A549 (cell line): ENCODE data around the gene FOXP1. TPM values are rescaled to one million over a fixed set of nuclear protein-coding genes. Genes with fewer than 3 reads are reported as not detected.

ENCODE experiments used
- ATAC-seq, 2 experiments: fragments of 200-7000 bp in 1 of 2; fragments of >200 bp in 1 of 2; cut with Nextera tagmentation in 1 of 2; cut with Tn5 transposase in 1 of 2; 3 replicates each; pipeline versions ENCODE4 v1.8.0 to v1.9.1; 2018 to 2020; ENCODE audit warnings: mild to moderate bottlenecking in 1 of 2, moderate library complexity in 1 of 2
- CTCF ChIA-PET: fragments of 300-600 bp; sonication (Branson Sonifier 250); formaldehyde crosslinking; extraction: SDS; loops from one replicate; lab custom pipeline; 2021; ENCODE audit warnings: antibody characterized with exemption, inconsistent platforms; lab: Yijun Ruan, JAX
- POLR2A ChIA-PET: fragments of 350-600 bp; formaldehyde crosslinking; extraction: SDS; loops from one replicate; lab custom pipeline; 2021; ENCODE audit warnings: antibody characterized with exemption, inconsistent platforms; lab: Yijun Ruan, JAX
- DNase-seq, 2 experiments: peaks; one replicate each; pipeline versions ENCODE4 v3.0.0 to v3.0.0-alpha.2; 2011 to 2016; ENCODE audit warnings: low read depth in 1 of 2, low spot score in 1 of 2
- FAIRE-seq: peaks from 2 replicates; lab custom pipeline; 2011; peaks lifted over from hg19 to GRCh38; lab: Jason Lieb, UNC
- H3K27ac ChIP-seq, 2 experiments: fragments of >200 bp; sonication (Bioruptor Twin); formaldehyde crosslinking; 3 replicates each; pipeline ENCODE4 v1.5.1; 2016 to 2017
- H3K4me1 ChIP-seq: fragments of >200 bp; sonication (Bioruptor Twin); formaldehyde crosslinking; 3 replicates; pipeline ENCODE4 v1.6.1; 2016
- H3K4me2 ChIP-seq: fragments of >200 bp; sonication (Bioruptor Twin); formaldehyde crosslinking; 3 replicates; pipeline ENCODE4 v1.6.1; 2016
- H3K4me3 ChIP-seq: fragments of >200 bp; sonication (Bioruptor Twin); formaldehyde crosslinking; 3 replicates; pipeline ENCODE4 v1.5.1; 2016
- H3K9me3 ChIP-seq: fragments of >200 bp; sonication (Bioruptor Twin); formaldehyde crosslinking; 3 replicates; pipeline ENCODE4 v1.6.1; 2016
- BHLHE40 ChIP-seq: IDR thresholded peaks from 2 replicates; pipeline ENCODE4 v1.6.1; 2012; ENCODE audit warnings: low read depth, low read length, inconsistent platforms
- CEBPB ChIP-seq, 2 experiments: fragments of >200 bp in 1 of 2; sonication (Bioruptor Twin) in 1 of 2; formaldehyde crosslinking in 1 of 2; IDR thresholded peaks; 2 replicates each; pipeline ENCODE4 v1.6.1; 2012 to 2016
- CHD2 ChIP-seq: fragments of 150-350 bp; IDR thresholded peaks from 2 replicates; pipeline ENCODE4 v1.6.1; 2014; ENCODE audit warnings: low read length; ENCODE audit not compliant: partially characterized antibody
- ELK1 ChIP-seq: fragments of 150-350 bp; IDR thresholded peaks from 2 replicates; pipeline ENCODE4 v1.6.1; 2014; ENCODE audit warnings: low read depth, mild to moderate bottlenecking, low read length
- ESRRA ChIP-seq: fragments of 150-350 bp; IDR thresholded peaks from 2 replicates; pipeline ENCODE4 v1.6.1; 2014; ENCODE audit warnings: mild to moderate bottlenecking, low read length, borderline replicate concordance
- FOSL2 ChIP-seq, 2 experiments: fragments of 450-650 bp in 1 of 2; fragments of >200 bp in 1 of 2; sonication (Bioruptor Twin) in 1 of 2; formaldehyde crosslinking; IDR thresholded peaks; 2 replicates each; pipeline versions ENCODE4 v1.5.0 to v1.6.1; 2016 to 2020; ENCODE audit warnings: mild to moderate bottlenecking in 1 of 2, moderate library complexity in 1 of 2
- HEYL ChIP-seq: fragments of 250-450 bp; sonication (Bioruptor Pico); IDR thresholded peaks from 2 replicates; pipeline ENCODE4 v1.8.0; 2021; ENCODE audit warnings: mild to moderate bottlenecking, moderate library complexity
- HOXB13 ChIP-seq: fragments of 250-450 bp; sonication (Bioruptor Pico); IDR thresholded peaks from 2 replicates; pipeline ENCODE4 v1.5.0; 2020; ENCODE audit warnings: low read depth, mild to moderate bottlenecking, moderate library complexity
- HOXB5 ChIP-seq: fragments of 250-450 bp; sonication (Bioruptor Pico); IDR thresholded peaks from 2 replicates; pipeline ENCODE4 v1.5.0; 2020; ENCODE audit warnings: mild to moderate bottlenecking, moderate library complexity
- JUNB ChIP-seq: fragments of >200 bp; sonication (Bioruptor Twin); formaldehyde crosslinking; IDR thresholded peaks from 2 replicates; pipeline ENCODE4 v1.6.1; 2016
- MAX ChIP-seq: IDR thresholded peaks from 2 replicates; pipeline ENCODE4 v1.6.1; 2012
- MYC ChIP-seq: IDR thresholded peaks from 2 replicates; pipeline ENCODE4 v1.6.1; 2012; ENCODE audit warnings: mild to moderate bottlenecking, inconsistent platforms, low read length, improper control_type of control experiment, borderline replicate concordance
- SREBF2 ChIP-seq: fragments of 450-650 bp; IDR thresholded peaks from 2 replicates; pipeline ENCODE4 v1.6.1; 2014; ENCODE audit warnings: mild to moderate bottlenecking, moderate library complexity
- ZC3H11A ChIP-seq: fragments of 450-650 bp; IDR thresholded peaks from 2 replicates; pipeline ENCODE4 v1.6.1; 2014; ENCODE audit warnings: antibody characterized with exemption, mild to moderate bottlenecking
- ZNF302 ChIP-seq: fragments of 250-450 bp; sonication (Bioruptor Pico); IDR thresholded peaks from 2 replicates; pipeline ENCODE4 v1.9.0; 2021; ENCODE audit warnings: inconsistent platforms, mild to moderate bottlenecking, moderate library complexity
- WGBS: methylation state at CpG from one replicate; pipeline ENCODE4 v1.1.6; 2017; ENCODE audit errors: missing lambda C conversion rate; 5-methylcytosine and 5-hydroxymethylcytosine counted together
- polyA plus RNA-seq, 4 experiments: library from polyadenylated mRNA; depleted of rRNA in 3 of 4; stranded (reverse); fragments of >200 nt; fragmentation: RNase III in 1 of 4; extraction: RNeasy Plus Mini Kit Qiagen cat#74134 plus additional on column Dnase treatment in 1 of 4; gene quantifications; 2 replicates in 3 of 4; 3 replicates in 1 of 4; pipeline ENCODE4 v1.2.3, GENCODE V29; 2011 to 2017
- TF ChIP-seq, protein P1 (sequence below): fragments of >200 bp; sonication (Bioruptor Twin); formaldehyde crosslinking; IDR thresholded peaks from 2 replicates; pipeline ENCODE4 v1.6.1; 2016
- TF ChIP-seq, protein P2 (sequence below): fragments of 250-450 bp; sonication (Bioruptor Pico); IDR thresholded peaks from 2 replicates; pipeline ENCODE4 v1.5.0; 2020; ENCODE audit warnings: low read depth, mild to moderate bottlenecking, moderate library complexity

FOXP1 gene
- polyA plus RNA-seq, 2 of the 4 experiments (the other 2 are of a cell fraction), result 12.8 to 13.9 TPM

DNA sequence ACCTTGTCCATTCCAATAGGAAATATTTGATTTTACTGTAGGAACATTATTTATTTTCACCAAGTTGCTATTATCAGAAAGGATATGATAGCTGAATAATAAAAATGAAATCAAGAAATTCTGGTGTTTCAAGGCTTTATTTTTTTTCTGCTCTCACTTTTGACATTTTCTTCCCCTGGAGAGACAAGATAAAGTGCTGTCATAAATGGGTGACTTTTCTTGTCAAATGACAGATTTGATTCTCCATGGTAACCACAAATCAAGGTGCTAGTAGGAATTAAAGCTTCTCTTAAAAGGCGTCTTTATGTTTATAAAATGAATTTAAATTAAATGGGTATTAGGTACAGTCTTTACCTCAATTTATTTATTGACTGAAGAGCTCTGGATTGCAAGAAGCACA is 124.6 kb downstream of the FOXP1 start (continued):
- TF ChIP-seq ZC3H11A (no peak), HEYL (CRISPR knock-in tag) (no peak), JUNB (no peak), SREBF2 (no peak), CHD2 (no peak), BHLHE40 (no peak), MYC (no peak)
- TF ChIP-seq, protein P1, sequence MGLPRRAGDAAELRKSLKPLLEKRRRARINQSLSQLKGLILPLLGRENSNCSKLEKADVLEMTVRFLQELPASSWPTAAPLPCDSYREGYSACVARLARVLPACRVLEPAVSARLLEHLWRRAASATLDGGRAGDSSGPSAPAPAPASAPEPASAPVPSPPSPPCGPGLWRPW, result no peak
- TF ChIP-seq, protein P2, sequence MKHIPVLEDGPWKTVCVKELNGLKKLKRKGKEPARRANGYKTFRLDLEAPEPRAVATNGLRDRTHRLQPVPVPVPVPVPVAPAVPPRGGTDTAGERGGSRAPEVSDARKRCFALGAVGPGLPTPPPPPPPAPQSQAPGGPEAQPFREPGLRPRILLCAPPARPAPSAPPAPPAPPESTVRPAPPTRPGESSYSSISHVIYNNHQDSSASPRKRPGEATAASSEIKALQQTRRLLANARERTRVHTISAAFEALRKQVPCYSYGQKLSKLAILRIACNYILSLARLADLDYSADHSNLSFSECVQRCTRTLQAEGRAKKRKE (CRISPR knock-in tag), result no peak

GRCh38 chr3:71456826-71457225 is 126.7 kb downstream of the FOXP1 start:
- no peak for FAIRE-seq
- DNase-seq, result no peak
- ChIA-PET POLR2A (no interaction called here), CTCF (no interaction called here)
- H3K4me2 ChIP-seq, result peak overlapping the region; percentile 17; the same call in 2 of the 3 replicates
- 43% methylated on average over 1 of the region's 1 CpG for WGBS
- H3K4me3 ChIP-seq, result no peak overlapping the region
- no peak for ATAC-seq
- no peaks in the 10 kb centered on the region for H3K9me3 ChIP-seq
- H3K4me1 ChIP-seq, result peaks cover 9% of the 10 kb centered on the region
- TF ChIP-seq HOXB13 (CRISPR knock-in tag) (no peak), BHLHE40 (no peak), ZNF302 (no peak), FOSL2 (IDR thresholded peaks at IDR 0.05) (no peak), FOSL2 (CRISPR knock-in tag; IDR thresholded peaks at IDR 0.05) (no peak), ESRRA (no peak)
- no peak overlapping the region for H3K27ac ChIP-seq

DNA sequence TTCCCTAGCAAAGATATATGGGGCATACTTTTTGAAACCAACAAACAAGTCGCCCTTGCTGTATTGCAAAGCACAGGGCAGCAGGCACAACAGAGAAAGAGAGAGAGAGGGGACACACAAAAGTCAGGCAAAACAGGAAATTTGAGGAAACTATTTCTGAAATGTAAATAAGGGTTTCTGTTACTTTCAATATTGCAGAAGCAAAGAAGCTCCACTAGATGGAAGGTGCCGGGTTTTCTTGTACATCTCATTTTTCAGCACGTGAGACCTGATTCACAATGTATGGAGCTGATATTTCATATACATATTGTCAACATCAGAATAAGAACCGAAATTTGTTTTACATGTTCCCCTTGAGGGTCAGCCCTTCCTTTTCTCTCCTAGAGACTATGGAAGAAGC is 127.4 kb downstream of the FOXP1 start:
- CTCF ChIA-PET, result no interaction called here
- no peak for DNase-seq
- no peak for FAIRE-seq
- Histone ChIP-seq H3K9me3 (no peaks in the 10 kb centered on the region), H3K4me1 (peaks cover 6% of the 10 kb centered on the region), H3K4me3 (no peak overlapping the region), H3K4me2 (peak overlapping the region; percentile 17), H3K27ac (peak overlapping the region in 1 of 2 experiments; percentile 44; a peak in 3 of 6 replicates)
- 71% methylated on average over 4 of the region's 4 CpGs for WGBS
- no peak for TF ChIP-seq FOSL2 (IDR thresholded peaks at IDR 0.05)
- no peak for TF ChIP-seq FOSL2 (CRISPR knock-in tag; IDR thresholded peaks at IDR 0.05)
- TF ChIP-seq JUNB, result no peak
- no peak for TF ChIP-seq CEBPB (IDR thresholded peaks at IDR 0.05)
- no peak for TF ChIP-seq ELK1
- TF ChIP-seq HOXB5 (CRISPR knock-in tag), result no peak
- ATAC-seq, result no peak
- POLR2A ChIA-PET, result no interaction called here

DNA sequence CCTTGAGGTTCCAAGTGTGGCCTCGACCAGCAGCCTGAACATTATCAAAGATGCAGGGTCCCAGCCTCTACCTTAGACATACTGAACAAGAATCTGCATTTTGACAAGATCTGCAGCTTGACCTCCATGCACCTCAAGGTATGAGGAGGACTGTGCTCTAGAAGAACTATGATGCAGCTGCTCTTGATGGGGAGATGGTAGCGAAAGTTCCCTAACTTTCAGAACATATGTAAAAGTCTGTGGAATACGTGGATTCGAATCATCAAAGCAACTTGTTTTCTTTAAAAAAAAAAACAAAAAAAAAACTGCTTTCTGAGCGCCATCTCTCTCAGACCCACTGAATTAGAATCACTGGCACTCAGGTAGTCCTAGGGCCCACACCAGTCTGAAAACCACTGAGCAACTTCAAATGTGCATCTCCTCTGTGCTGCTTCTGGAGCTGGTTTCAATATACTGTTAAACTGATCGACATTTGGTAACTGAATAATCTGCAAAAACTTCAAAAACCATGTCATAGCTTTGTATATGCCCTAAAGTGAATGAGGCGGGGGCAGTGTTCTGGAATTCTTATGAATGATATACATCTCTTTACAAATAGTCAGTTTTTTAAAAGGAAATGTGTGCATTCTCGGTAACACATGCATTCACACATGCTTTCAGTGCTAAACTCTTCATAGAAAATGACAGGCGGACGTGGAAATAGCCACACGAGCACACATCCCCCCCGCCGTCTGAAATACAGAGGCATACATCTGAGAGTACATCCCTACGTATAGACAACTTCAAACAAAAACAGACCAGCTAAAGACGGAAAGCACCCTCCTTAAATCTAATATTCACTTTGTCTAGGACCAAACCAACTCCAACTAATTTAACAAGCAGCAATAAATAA is 128.8 kb downstream of the FOXP1 start:
- TF ChIP-seq MAX, result no peak
- no peak for ATAC-seq
- POLR2A ChIA-PET, result no interaction called here
- 80% methylated on average over 15 of the region's 15 CpGs for WGBS
- no peak overlapping the region for H3K27ac ChIP-seq
- no peak overlapping the region for H3K4me2 ChIP-seq
- no peak for FAIRE-seq
- H3K4me3 ChIP-seq, result no peak overlapping the region
- H3K9me3 ChIP-seq, result no peaks in the 10 kb centered on the region
- peaks cover 6% of the 10 kb centered on the region for H3K4me1 ChIP-seq
- DNase-seq, result no peak
- CTCF ChIA-PET, result interaction anchor here (0.6 to 1.5 kb wide), 6 partner anchors 10 to 177 kb away, joined by 3 to 6 read pairs (median 3); no protein-coding TSS in a partner anchor
